GM12874 (cell line): Measurements from ENCODE around the gene DNMT3A.

ENCODE experiments used
- CTCF ChIP-seq: IDR thresholded peaks from 2 replicates; pipeline ENCODE4 v1.5.1; 2011; ENCODE audit warnings: low read depth, mild to moderate bottlenecking, control low read depth, low read length, moderate library complexity; ENCODE audit not compliant: insufficient read depth

Gene DNMT3A

GRCh38 chr2:25301453-25302352 lies 40.0 kb downstream of the DNMT3A start:
- TF ChIP-seq CTCF: no peak

- TF ChIP-seq CTCF: no peak
Measured at GRCh38 chr2:25300001-25300400, 41.7 kb downstream of the DNMT3A start.

- no peak for TF ChIP-seq CTCF
Measured at GRCh38 chr2:25298776-25299431, 42.8 kb downstream of the DNMT3A start.

GRCh38 chr2:25297738-25298137 lies 44.0 kb downstream of the DNMT3A start:
- TF ChIP-seq CTCF: no peak

GRCh38 chr2:25295621-25296020 lies 46.1 kb downstream of the DNMT3A start:
- no peak for TF ChIP-seq CTCF

- TF ChIP-seq CTCF: no peak
Measured at GRCh38 chr2:25294573-25295462, 46.9 kb downstream of the DNMT3A start.

- TF ChIP-seq CTCF: no peak
Measured at GRCh38 chr2:25293958-25294562, 47.7 kb downstream of the DNMT3A start.
